Breast epithelium (tissue), 4 donors: ENCODE data around the gene DACH1. TPM values are rescaled to one million over a fixed set of nuclear protein-coding genes. Genes with fewer than 3 reads are reported as not detected.
A peak's percentile ranks its signal among the peaks of the same experiment; 100 is the strongest.

Experiments
- DNase-seq, 2 donors: peaks; one replicate each; pipeline ENCODE4 v3.0.0-alpha.2; 2019; ENCODE audit warnings: low spot score in 2 of 2
- H3K27ac ChIP-seq, 2 donors: fragments of 200-600 bp; sonication (generic) in 1 of 2; one replicate each; pipeline ENCODE4 v1.5.1; 2016 to 2019; ENCODE audit warnings: mild to moderate bottlenecking in 1 of 2
- H3K27me3 ChIP-seq, 2 donors: fragments of 200-600 bp; sonication (generic) in 1 of 2; one replicate each; pipeline versions ENCODE4 v1.5.1 to v1.6.0; 2017 to 2019; ENCODE audit warnings: control low read depth in 1 of 2, mild to moderate bottlenecking in 1 of 2
- H3K36me3 ChIP-seq: fragments of 200-600 bp; one replicate; pipeline ENCODE4 v1.5.1; 2019
- H3K4me1 ChIP-seq, 2 donors: fragments of 200-600 bp; sonication (generic); one replicate each; pipeline ENCODE4 v1.5.1; 2016 to 2019; ENCODE audit warnings: control low read depth in 1 of 2
- H3K4me3 ChIP-seq, 3 donors: fragments of 200-600 bp; sonication (generic); 1 replicate in 2 of 3; 2 replicates in 1 of 3; pipeline ENCODE4 v1.5.1; 2016 to 2019; ENCODE audit warnings: mild to moderate bottlenecking in 3 of 3, moderate library complexity in 2 of 3
- H3K9me3 ChIP-seq, 2 donors: fragments of 200-600 bp; sonication (generic) in 1 of 2; one replicate each; pipeline ENCODE4 v1.5.1; 2016 to 2019; ENCODE audit warnings: control low read depth in 1 of 2
- CTCF ChIP-seq, 3 donors: fragments of 450-650 bp; IDR thresholded peaks; one replicate each; pipeline ENCODE4 v1.5.1; 2016 to 2017; ENCODE audit warnings: antibody characterized with exemption in 3 of 3, mild to moderate bottlenecking in 3 of 3, moderate library complexity in 3 of 3
- POLR2A ChIP-seq: fragments of 450-650 bp; IDR thresholded peaks from one replicate; pipeline ENCODE4 v1.6.1; 2016; ENCODE audit warnings: antibody characterized with exemption, mild to moderate bottlenecking, moderate library complexity
- POLR2AphosphoS5 ChIP-seq, 3 donors: sonication (generic); formaldehyde crosslinking; IDR thresholded peaks; one replicate each; pipeline ENCODE4 v1.6.1; 2017; ENCODE audit warnings: antibody characterized with exemption in 3 of 3
- intact Hi-C: fragments of 100-400 bp; cut with DNase I; formaldehyde crosslinking; loops from one replicate; pipeline ENCODE4 v1.15.1; 2023; ENCODE audit warnings: low total_unique reads
- total RNA-seq, 3 donors: library from RNA; depleted of rRNA; stranded (reverse); fragments of >200 nt; gene quantifications; one replicate each; pipeline ENCODE4 v1.1.0, GENCODE V29; 2016

The DACH1 gene
- total RNA-seq, 3 donors from 2014 or later: 2.2 to 13.9 (median 11.5) TPM

- no peaks in the 10 kb centered on the region for H3K4me1 ChIP-seq
- TF ChIP-seq CTCF (IDR thresholded peaks at IDR 0.05) (no peak), POLR2AphosphoS5 (IDR thresholded peaks at IDR 0.05) (no peak), POLR2A (no peak)
- H3K36me3 ChIP-seq: no peaks in the 10 kb centered on the region
- H3K4me3 ChIP-seq: peak overlapping the region; percentile 42 to 80 (median 62)
- H3K27ac ChIP-seq: peak overlapping the region; percentile 29 to 85
- H3K27me3 ChIP-seq: peaks cover 0 to 41% of the 10 kb centered on the region in 2 donors
- H3K9me3 ChIP-seq: no peaks in the 10 kb centered on the region
- intact Hi-C loops: no loop called here
- DNase-seq: no peak
These were observed 1.1 kb downstream of the DACH1 start for GRCh38 chr13:71865874-71866334.

GRCh38 chr13:71864986-71865873 lies 1.8 kb downstream of the DACH1 start:
- H3K27me3 ChIP-seq: peaks cover 0 to 41% of the 10 kb centered on the region in 2 donors
- no peaks in the 10 kb centered on the region for H3K36me3 ChIP-seq
- no peaks in the 10 kb centered on the region for H3K4me1 ChIP-seq
- intact Hi-C loops: no loop called here
- no peak for TF ChIP-seq POLR2A
- TF ChIP-seq CTCF (IDR thresholded peaks at IDR 0.05): no peak
- no peak for TF ChIP-seq POLR2AphosphoS5 (IDR thresholded peaks at IDR 0.05)
- H3K9me3 ChIP-seq: no peaks in the 10 kb centered on the region
- peak overlapping the region; percentile 42 to 80 (median 62) for H3K4me3 ChIP-seq
- H3K27ac ChIP-seq: peak overlapping the region; percentile 29 to 85
- DNase-seq: peak in 1 of 2 donors; percentile 51

GRCh38 chr13:71864094-71864985 lies 2.7 kb downstream of the DACH1 start:
- H3K36me3 ChIP-seq: no peaks in the 10 kb centered on the region
- H3K4me3 ChIP-seq: peak overlapping the region; percentile 42 to 80 (median 62)
- no peaks in the 10 kb centered on the region for H3K9me3 ChIP-seq
- no peaks in the 10 kb centered on the region for H3K4me1 ChIP-seq
- intact Hi-C loops: no loop called here
- TF ChIP-seq POLR2AphosphoS5 (IDR thresholded peaks at IDR 0.05): no peak
- no peak for TF ChIP-seq POLR2A
- TF ChIP-seq CTCF (IDR thresholded peaks at IDR 0.05): no peak
- H3K27ac ChIP-seq: peak overlapping the region; percentile 29 to 53
- DNase-seq: peak; percentile 25 to 67
- H3K27me3 ChIP-seq: peaks cover 0 to 38% of the 10 kb centered on the region in 2 donors

GRCh38 chr13:71863254-71863865 lies 3.6 kb downstream of the DACH1 start:
- H3K4me1 ChIP-seq: no peaks in the 10 kb centered on the region
- H3K27ac ChIP-seq: no peak overlapping the region
- peaks cover 0 to 30% of the 10 kb centered on the region in 2 donors for H3K27me3 ChIP-seq
- H3K9me3 ChIP-seq: no peaks in the 10 kb centered on the region
- no peak for DNase-seq
- peak overlapping the region in 1 of 3 donors; percentile 42 for H3K4me3 ChIP-seq
- TF ChIP-seq CTCF (IDR thresholded peaks at IDR 0.05) (no peak), POLR2A (no peak), POLR2AphosphoS5 (IDR thresholded peaks at IDR 0.05) (no peak)
- H3K36me3 ChIP-seq: no peaks in the 10 kb centered on the region
- intact Hi-C loops: no loop called here
